Fibroblast of peridontal ligament (primary cell): ENCODE data around the gene SNAPC2.
"Not testable (repeated sequence)": the region's sequence is repeated elsewhere in the genome, so short reads cannot be mapped to it uniquely, and the experiment has no call there.

Experiments used
- DNase-seq: peaks from one replicate; pipeline ENCODE4 v3.0.0-alpha.2; 2010; ENCODE audit errors: extremely low read depth

The SNAPC2 gene

GRCh38 chr19:7908742-7909461 is 11.2 kb upstream of the SNAPC2 start:
- no peak for DNase-seq

- DNase-seq, result no peak
Observed at GRCh38 chr19:7909471-7910067, 10.6 kb upstream of the SNAPC2 start.

GRCh38 chr19:7910321-7911161 is 9.6 kb upstream of the SNAPC2 start:
- DNase-seq, result no peak

- DNase-seq, result no peak
Observed at GRCh38 chr19:7911508-7912143, 8.5 kb upstream of the SNAPC2 start.

- DNase-seq, result no peak
Observed at GRCh38 chr19:7912144-7912696, 7.9 kb upstream of the SNAPC2 start.

- no peak for DNase-seq
Observed at GRCh38 chr19:7912697-7913564, 7.2 kb upstream of the SNAPC2 start.

GRCh38 chr19:7913652-7914051 is 6.5 kb upstream of the SNAPC2 start:
- no peak for DNase-seq

GRCh38 chr19:7914099-7914498 is 6.0 kb upstream of the SNAPC2 start:
- no peak for DNase-seq

- no peak for DNase-seq
Observed at GRCh38 chr19:7914598-7915045, 5.5 kb upstream of the SNAPC2 start, which contains the start of gene TGFBR3L. Gene TGFBR3L (plus strand): TSS chr19:7914830.

- no peak for DNase-seq
Observed at GRCh38 chr19:7915250-7916102, 4.7 kb upstream of the SNAPC2 start.

GRCh38 chr19:7916103-7916954 is 3.8 kb upstream of the SNAPC2 start:
- DNase-seq, result no peak

- DNase-seq, result no peak
Observed at GRCh38 chr19:7916955-7917266, 3.2 kb upstream of the SNAPC2 start.

- DNase-seq, result peak; percentile 40
Observed at GRCh38 chr19:7917267-7918061, 2.7 kb upstream of the SNAPC2 start.

GRCh38 chr19:7918062-7918614 is 2.0 kb upstream of the SNAPC2 start:
- DNase-seq, result not testable (repeated sequence)

GRCh38 chr19:7918615-7919421 is 1.3 kb upstream of the SNAPC2 start:
- no peak for DNase-seq

GRCh38 chr19:7920519-7921301 is 572 bp downstream of the SNAPC2 start:
- DNase-seq, result peak; percentile 96
